OCI-LY7 (cell line): Measurements from ENCODE around the gene GPATCH8. TPM values are rescaled to one million over a fixed set of nuclear protein-coding genes. Genes with fewer than 3 reads are reported as not detected.

Experiments
- BruUV-seq: library from RNA; stranded (reverse); fragments of 400-500 nt; replicated peaks from 2 replicates; lab custom pipeline; 2021; lab: Mats Ljungman, UMichigan
- CTCF ChIA-PET: fragments of 300-600 bp; sonication (Branson Sonifier 250); formaldehyde crosslinking; loops from one replicate; lab custom pipeline; 2022; ENCODE audit warnings: antibody characterized with exemption; ENCODE audit not compliant: unreplicated experiment; lab: Charles Lee
- POLR2A ChIA-PET: fragments of 300-600 bp; sonication (Branson Sonifier 250); formaldehyde crosslinking; loops from one replicate; lab custom pipeline; 2022; ENCODE audit warnings: antibody characterized with exemption; lab: Charles Lee
- DNase-seq: peaks from one replicate; pipeline ENCODE4 v3.0.0-alpha.2; 2015; ENCODE audit warnings: low spot score
- H2AFZ ChIP-seq: fragments of 200-600 bp; sonication (generic), shearing (Covaris generic); 2 replicates; pipeline ENCODE4 v1.6.1; 2014; ENCODE audit warnings: mild to moderate bottlenecking, antibody characterized with exemption, low read length, moderate library complexity
- H3K27ac ChIP-seq: fragments of 200-600 bp; sonication (generic); 2 replicates; pipeline ENCODE4 v1.5.1; 2014; ENCODE audit warnings: mixed run types, low read depth, mild to moderate bottlenecking, moderate library complexity, low read length, inconsistent platforms; ENCODE audit not compliant: poor library complexity, severe bottlenecking
- H3K36me3 ChIP-seq: fragments of 200-600 bp; sonication (generic); 2 replicates; pipeline ENCODE4 v1.6.1; 2014; ENCODE audit warnings: mild to moderate bottlenecking, antibody characterized with exemption, low read length, moderate library complexity, mixed read lengths; ENCODE audit not compliant: insufficient read depth
- H3K4me1 ChIP-seq: fragments of 200-600 bp; sonication (generic); 2 replicates; pipeline ENCODE4 v1.5.1; 2014; ENCODE audit warnings: mild to moderate bottlenecking, low read length; ENCODE audit not compliant: insufficient read depth, poor library complexity, severe bottlenecking
- H3K4me2 ChIP-seq: fragments of 200-600 bp; sonication (generic); 2 replicates; pipeline ENCODE4 v1.6.1; 2014; ENCODE audit warnings: mild to moderate bottlenecking, low read length
- H3K4me3 ChIP-seq: fragments of 200-600 bp; sonication (generic); 2 replicates; pipeline ENCODE4 v1.5.1; 2014; ENCODE audit warnings: mild to moderate bottlenecking, low read depth, low read length; ENCODE audit not compliant: poor library complexity, severe bottlenecking
- H3K79me2 ChIP-seq: fragments of 200-600 bp; sonication (generic); 2 replicates; pipeline ENCODE4 v1.6.1; 2016; ENCODE audit warnings: low read depth, mild to moderate bottlenecking, low read length, moderate library complexity, mixed read lengths; ENCODE audit not compliant: insufficient read depth
- H3K9me2 ChIP-seq: fragments of 200-600 bp; sonication (generic); 2 replicates; pipeline ENCODE4 v1.6.1; 2016; ENCODE audit warnings: mild to moderate bottlenecking, low read length, mixed read lengths; ENCODE audit not compliant: insufficient read depth
- H3K9me3 ChIP-seq: fragments of 200-600 bp; sonication (generic); 2 replicates; pipeline ENCODE4 v1.6.1; 2014; ENCODE audit warnings: mild to moderate bottlenecking, mixed run types, low read length, mixed read lengths
- H4K20me1 ChIP-seq: fragments of 200-600 bp; sonication (generic); 2 replicates; pipeline ENCODE4 v1.6.1; 2014; ENCODE audit warnings: mild to moderate bottlenecking, antibody characterized with exemption, low read length, moderate library complexity, mixed read lengths; ENCODE audit not compliant: insufficient read depth
- CTCF ChIP-seq: fragments of 200-600 bp; sonication (generic); conservative IDR thresholded peaks from 2 replicates; pipeline ENCODE4 v1.5.1; 2014; ENCODE audit warnings: mild to moderate bottlenecking, antibody characterized with exemption, low read length, moderate library complexity, mixed read lengths
- EZH2phosphoT487 ChIP-seq: fragments of 200-600 bp; sonication (generic); IDR thresholded peaks from 2 replicates; pipeline ENCODE4 v1.6.1; 2018; ENCODE audit warnings: low read depth, borderline replicate concordance, mild to moderate bottlenecking, mixed run types, antibody characterized with exemption, low read length, moderate library complexity, mixed read lengths
- intact Hi-C: fragments of 100-400 bp; cut with micrococcal nuclease; formaldehyde crosslinking; loops from one replicate; pipeline ENCODE4 v1.10.0; 2022; ENCODE audit not compliant: unreplicated experiment
- total RNA-seq, 2 experiments: library from RNA; depleted of rRNA in 1 of 2; stranded (reverse); fragments of >200 nt in 1 of 2; shearing (Covaris generic) in 1 of 2; gene quantifications; 2 replicates each; pipeline ENCODE4 v1.2.3, GENCODE V29; 2014 to 2022

GPATCH8 gene
- total RNA-seq, 2 experiments from 2014 or later = 24.7 to 61.1 TPM

GRCh38 chr17:44527102-44527501, 23.9 kb upstream of the GPATCH8 start:
- H3K4me3 ChIP-seq = no peak overlapping the region
- no peak overlapping the region for H2AFZ ChIP-seq
- H3K36me3 ChIP-seq = no peaks in the 10 kb centered on the region
- ChIA-PET POLR2A (no interaction called here), CTCF (interaction anchor here (0.6 kb wide), 1 partner anchor 116 kb away, joined by 7 read pairs; no protein-coding TSS in a partner anchor)
- H3K27ac ChIP-seq = no peak overlapping the region
- TF ChIP-seq EZH2phosphoT487 (no peak), CTCF (no peak)
- no peaks in the 10 kb centered on the region for H3K9me2 ChIP-seq
- no peak overlapping the region for H3K4me2 ChIP-seq
- no peak for DNase-seq
- no peaks in the 10 kb centered on the region for H4K20me1 ChIP-seq
- H3K9me3 ChIP-seq = peaks cover 9% of the 10 kb centered on the region
- H3K4me1 ChIP-seq = peaks cover 7% of the 10 kb centered on the region
- intact Hi-C loops = no loop called here
- BruUV-seq = no TSS peak
- H3K79me2 ChIP-seq = no peaks in the 10 kb centered on the region

- H3K27ac ChIP-seq = no peak overlapping the region
- ChIA-PET POLR2A (interaction anchor here (0.8 to 1.2 kb wide), 2 partner anchors 17 to 93 kb away, joined by 3 to 5 read pairs; no protein-coding TSS in a partner anchor), CTCF (no interaction called here)
- intact Hi-C loops = loop anchor here (1.0 kb wide), 1 partner anchor 123 kb away; no protein-coding TSS in a partner anchor
- no peak overlapping the region for H3K4me3 ChIP-seq
- peak overlapping the region; percentile 90 for H2AFZ ChIP-seq
- TF ChIP-seq CTCF (no peak), EZH2phosphoT487 (no peak)
- H4K20me1 ChIP-seq = no peaks in the 10 kb centered on the region
- no peaks in the 10 kb centered on the region for H3K36me3 ChIP-seq
- H3K9me2 ChIP-seq = no peaks in the 10 kb centered on the region
- H3K9me3 ChIP-seq = peaks cover 9% of the 10 kb centered on the region
- DNase-seq = no peak
- H3K4me1 ChIP-seq = peaks cover 7% of the 10 kb centered on the region
- peak overlapping the region; percentile 41 for H3K4me2 ChIP-seq
- no peaks in the 10 kb centered on the region for H3K79me2 ChIP-seq
- BruUV-seq = no TSS peak
These were observed 20.4 kb upstream of the GPATCH8 start for GRCh38 chr17:44523672-44523972.

GRCh38 chr17:44522883-44523671, 19.9 kb upstream of the GPATCH8 start:
- Histone ChIP-seq H4K20me1 (no peaks in the 10 kb centered on the region), H3K79me2 (no peaks in the 10 kb centered on the region), H3K9me2 (no peaks in the 10 kb centered on the region), H3K9me3 (peaks cover 9% of the 10 kb centered on the region), H3K4me1 (peaks cover 7% of the 10 kb centered on the region), H3K27ac (no peak overlapping the region), H2AFZ (peak overlapping the region; percentile 90), H3K36me3 (no peaks in the 10 kb centered on the region), H3K4me2 (peak overlapping the region; percentile 41), H3K4me3 (no peak overlapping the region)
- TF ChIP-seq CTCF (peak; percentile 82), EZH2phosphoT487 (no peak)
- DNase-seq = peak; percentile 75
- POLR2A ChIA-PET = interaction anchor here (0.8 to 1.2 kb wide), 2 partner anchors 16 to 92 kb away, joined by 3 to 5 read pairs; no protein-coding TSS in a partner anchor
- intact Hi-C loops = loop anchor here (1.0 kb wide), 1 partner anchor 123 kb away; no protein-coding TSS in a partner anchor
- no TSS peak for BruUV-seq
- CTCF ChIA-PET = interaction anchor here (1.0 kb wide), 1 partner anchor 10 kb away, joined by 4 read pairs; no protein-coding TSS in a partner anchor
